WTC11 (cell line): ENCODE results near the gene TDRKH. TPM values are rescaled to one million over a fixed set of nuclear protein-coding genes. Genes with fewer than 3 reads are reported as not detected.
"Not testable (repeated sequence)": the region's sequence is repeated elsewhere in the genome, so short reads cannot be mapped to it uniquely, and the experiment has no call there.

ENCODE experiments used
- ATAC-seq: fragments of 200-7000 bp; cut with Tn5 transposase; 2 replicates; pipeline ENCODE4 v1.10.0; 2021; ENCODE audit warnings: mild to moderate bottlenecking, moderate library complexity
- CTCF ChIA-PET: fragments of 300-600 bp; sonication (Branson Sonifier 250); formaldehyde crosslinking; loops from one replicate; lab custom pipeline; 2021; ENCODE audit warnings: antibody characterized with exemption; lab: Charles Lee
- POLR2A ChIA-PET: fragments of 350-600 bp; sonication (Branson Sonifier 250); formaldehyde crosslinking; loops from one replicate; lab custom pipeline; 2021; ENCODE audit warnings: antibody characterized with exemption; lab: Charles Lee
- DNase-seq: peaks from one replicate; pipeline ENCODE4 v3.0.0; 2021; ENCODE audit warnings: low spot score
- H3K27ac Mint-ChIP-seq: 2 replicates; pipeline ENCODE4 v1.8.0; 2021; ENCODE audit warnings: mixed read lengths
- H3K27me3 Mint-ChIP-seq: 2 replicates; pipeline ENCODE4 v1.8.0; 2021; ENCODE audit warnings: low read depth, mild to moderate bottlenecking, moderate library complexity, mixed read lengths
- H3K36me3 Mint-ChIP-seq: 2 replicates; pipeline ENCODE4 v1.8.0; 2021; ENCODE audit warnings: mixed read lengths
- H3K4me1 Mint-ChIP-seq: 2 replicates; pipeline ENCODE4 v1.8.0; 2022; ENCODE audit warnings: mixed read lengths
- H3K4me3 Mint-ChIP-seq: 2 replicates; pipeline ENCODE4 v1.8.0; 2021; ENCODE audit warnings: mild to moderate bottlenecking, moderate library complexity, mixed read lengths
- H3K9me3 Mint-ChIP-seq: 2 replicates; pipeline ENCODE4 v1.8.0; 2021; ENCODE audit warnings: mixed read lengths
- E2F1 ChIP-seq: sonication (generic); formaldehyde crosslinking; IDR thresholded peaks from 2 replicates; pipeline ENCODE4 v1.8.0; 2022; ENCODE audit warnings: mild to moderate bottlenecking, missing genetic modification reagents
- ESRRA ChIP-seq: sonication (generic); formaldehyde crosslinking; IDR thresholded peaks from 2 replicates; pipeline ENCODE4 v1.8.1; 2022; ENCODE audit warnings: mild to moderate bottlenecking, missing genetic modification reagents, borderline replicate concordance
- GABPB1 ChIP-seq: sonication (generic); formaldehyde crosslinking; IDR thresholded peaks from 2 replicates; pipeline ENCODE4 v1.8.1; 2023; ENCODE audit warnings: mild to moderate bottlenecking, missing genetic modification reagents
- MAX ChIP-seq: sonication (generic); formaldehyde crosslinking; IDR thresholded peaks from 2 replicates; pipeline ENCODE4 v1.8.0; 2022; ENCODE audit warnings: mild to moderate bottlenecking, missing genetic modification reagents
- NFE2L1 ChIP-seq: sonication (generic); formaldehyde crosslinking; IDR thresholded peaks from 2 replicates; pipeline ENCODE4 v1.8.1; 2023; ENCODE audit warnings: missing genetic modification reagents
- OVOL2 ChIP-seq: fragments of 250-450 bp; sonication (Bioruptor Pico); IDR thresholded peaks from 2 replicates; pipeline ENCODE4 v1.9.0; 2021; ENCODE audit warnings: mild to moderate bottlenecking, borderline replicate concordance
- PRDM15 ChIP-seq: sonication (generic); formaldehyde crosslinking; IDR thresholded peaks from 2 replicates; pipeline ENCODE4 v1.8.0; 2022; ENCODE audit warnings: missing genetic modification reagents
- TEAD1 ChIP-seq: sonication (generic); formaldehyde crosslinking; IDR thresholded peaks from 2 replicates; pipeline ENCODE4 v1.8.0; 2022; ENCODE audit warnings: mild to moderate bottlenecking, missing genetic modification reagents
- ZNF138 ChIP-seq: sonication (generic); formaldehyde crosslinking; conservative IDR thresholded peaks from 2 replicates; pipeline ENCODE4 v1.8.1; 2022; ENCODE audit warnings: mild to moderate bottlenecking, moderate library complexity, missing genetic modification reagents
- ZNF219 ChIP-seq: sonication (generic); formaldehyde crosslinking; IDR thresholded peaks from 2 replicates; pipeline ENCODE4 v1.8.0; 2023; ENCODE audit warnings: missing genetic modification reagents, mild to moderate bottlenecking, borderline replicate concordance
- ZNF423 ChIP-seq: fragments of 250-450 bp; sonication (Bioruptor Pico); IDR thresholded peaks from 2 replicates; pipeline ENCODE4 v2.1.2; 2022; ENCODE audit warnings: mild to moderate bottlenecking, moderate library complexity
- total RNA-seq: library from RNA; stranded (reverse); gene quantifications from 3 replicates; pipeline ENCODE4 v1.2.3, GENCODE V29; 2021
- TF ChIP-seq, protein P1 (sequence below): sonication (generic); formaldehyde crosslinking; IDR thresholded peaks from 2 replicates; pipeline ENCODE4 v1.8.1; 2023; ENCODE audit warnings: mild to moderate bottlenecking, missing genetic modification reagents, moderate library complexity
- TF ChIP-seq, protein P2 (sequence below): sonication (generic); formaldehyde crosslinking; IDR thresholded peaks from 2 replicates; pipeline ENCODE4 v1.8.0; 2023; ENCODE audit warnings: mild to moderate bottlenecking, missing genetic modification reagents
- TF ChIP-seq, protein P3 (sequence below): sonication (generic); formaldehyde crosslinking; conservative IDR thresholded peaks from 2 replicates; pipeline ENCODE4 v1.8.1; 2022; ENCODE audit warnings: mild to moderate bottlenecking, missing genetic modification reagents
- TF ChIP-seq, protein P4 (sequence below): fragments of 250-450 bp; sonication (Bioruptor Pico); conservative IDR thresholded peaks from 2 replicates; pipeline ENCODE4 v1.9.0; 2021; ENCODE audit warnings: mild to moderate bottlenecking

Gene TDRKH
- total RNA-seq, 1 experiment from 2014 or later: 21.8 TPM

GRCh38 chr1:151773702-151774101 lies 16.6 kb downstream of the TDRKH start:
- ChIA-PET CTCF (no interaction called here), POLR2A (no interaction called here)
- H3K4me1 Mint-ChIP-seq: no peaks in the 10 kb centered on the region
- H3K27me3 Mint-ChIP-seq: peaks cover 2% of the 10 kb centered on the region; the same call in 1 of the 2 replicates
- TF ChIP-seq ESRRA (CRISPR knock-in tag): no peak
- no peak for TF ChIP-seq NFE2L1 (CRISPR knock-in tag)
- TF ChIP-seq GABPB1 (CRISPR knock-in tag): no peak
- no peak for TF ChIP-seq PRDM15 (CRISPR knock-in tag)
- TF ChIP-seq ZNF219 (CRISPR knock-in tag): no peak
- TF ChIP-seq, protein P1, sequence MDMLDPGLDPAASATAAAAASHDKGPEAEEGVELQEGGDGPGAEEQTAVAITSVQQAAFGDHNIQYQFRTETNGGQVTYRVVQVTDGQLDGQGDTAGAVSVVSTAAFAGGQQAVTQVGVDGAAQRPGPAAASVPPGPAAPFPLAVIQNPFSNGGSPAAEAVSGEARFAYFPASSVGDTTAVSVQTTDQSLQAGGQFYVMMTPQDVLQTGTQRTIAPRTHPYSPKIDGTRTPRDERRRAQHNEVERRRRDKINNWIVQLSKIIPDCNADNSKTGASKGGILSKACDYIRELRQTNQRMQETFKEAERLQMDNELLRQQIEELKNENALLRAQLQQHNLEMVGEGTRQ: no peak
- no peak for TF ChIP-seq OVOL2 (CRISPR knock-in tag)
- TF ChIP-seq, all 79 proteins: peak for 0
- Mint-ChIP-seq H3K27ac (no peak overlapping the region), H3K4me3 (no peak overlapping the region), H3K9me3 (peaks cover 9% of the 10 kb centered on the region), H3K36me3 (peaks cover 35% of the 10 kb centered on the region)
- no peak for DNase-seq
- ATAC-seq: no peak

GRCh38 chr1:151769270-151769669 lies 21.0 kb downstream of the TDRKH start:
- peaks cover 14% of the 10 kb centered on the region; the same call in 1 of the 2 replicates for H3K36me3 Mint-ChIP-seq
- H3K9me3 Mint-ChIP-seq, POLR2A ChIA-PET, ATAC-seq, H3K27ac Mint-ChIP-seq, H3K4me3 Mint-ChIP-seq, H3K27me3 Mint-ChIP-seq, CTCF ChIA-PET, DNase-seq, H3K4me1 Mint-ChIP-seq: not testable (repeated sequence)

GRCh38 chr1:151768351-151769066 lies 21.8 kb downstream of the TDRKH start:
- H3K4me3 Mint-ChIP-seq, H3K27ac Mint-ChIP-seq, POLR2A ChIA-PET, ATAC-seq, H3K27me3 Mint-ChIP-seq, H3K4me1 Mint-ChIP-seq, CTCF ChIA-PET, H3K9me3 Mint-ChIP-seq, DNase-seq, H3K36me3 Mint-ChIP-seq: not testable (repeated sequence)

GRCh38 chr1:151763990-151764389 lies 26.3 kb downstream of the TDRKH start:
- no peak for DNase-seq
- Mint-ChIP-seq H3K36me3 (peaks cover 31% of the 10 kb centered on the region), H3K4me3 (peak overlapping the region; percentile 90), H3K27ac (peak overlapping the region; percentile 96), H3K9me3 (no peaks in the 10 kb centered on the region), H3K4me1 (peaks cover 14% of the 10 kb centered on the region), H3K27me3 (no peaks in the 10 kb centered on the region)
- ChIA-PET POLR2A (no interaction called here), CTCF (interaction anchor here (1.1 to 1.7 kb wide), 5 partner anchors 29 to 82 kb away, joined by 3 to 15 read pairs (median 5); no protein-coding TSS in a partner anchor)
- no peak for ATAC-seq
- TF ChIP-seq TEAD1 (CRISPR knock-in tag): no peak
- TF ChIP-seq, protein P2, sequence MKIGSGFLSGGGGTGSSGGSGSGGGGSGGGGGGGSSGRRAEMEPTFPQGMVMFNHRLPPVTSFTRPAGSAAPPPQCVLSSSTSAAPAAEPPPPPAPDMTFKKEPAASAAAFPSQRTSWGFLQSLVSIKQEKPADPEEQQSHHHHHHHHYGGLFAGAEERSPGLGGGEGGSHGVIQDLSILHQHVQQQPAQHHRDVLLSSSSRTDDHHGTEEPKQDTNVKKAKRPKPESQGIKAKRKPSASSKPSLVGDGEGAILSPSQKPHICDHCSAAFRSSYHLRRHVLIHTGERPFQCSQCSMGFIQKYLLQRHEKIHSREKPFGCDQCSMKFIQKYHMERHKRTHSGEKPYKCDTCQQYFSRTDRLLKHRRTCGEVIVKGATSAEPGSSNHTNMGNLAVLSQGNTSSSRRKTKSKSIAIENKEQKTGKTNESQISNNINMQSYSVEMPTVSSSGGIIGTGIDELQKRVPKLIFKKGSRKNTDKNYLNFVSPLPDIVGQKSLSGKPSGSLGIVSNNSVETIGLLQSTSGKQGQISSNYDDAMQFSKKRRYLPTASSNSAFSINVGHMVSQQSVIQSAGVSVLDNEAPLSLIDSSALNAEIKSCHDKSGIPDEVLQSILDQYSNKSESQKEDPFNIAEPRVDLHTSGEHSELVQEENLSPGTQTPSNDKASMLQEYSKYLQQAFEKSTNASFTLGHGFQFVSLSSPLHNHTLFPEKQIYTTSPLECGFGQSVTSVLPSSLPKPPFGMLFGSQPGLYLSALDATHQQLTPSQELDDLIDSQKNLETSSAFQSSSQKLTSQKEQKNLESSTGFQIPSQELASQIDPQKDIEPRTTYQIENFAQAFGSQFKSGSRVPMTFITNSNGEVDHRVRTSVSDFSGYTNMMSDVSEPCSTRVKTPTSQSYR (CRISPR knock-in tag): no peak
- TF ChIP-seq, protein P3, sequence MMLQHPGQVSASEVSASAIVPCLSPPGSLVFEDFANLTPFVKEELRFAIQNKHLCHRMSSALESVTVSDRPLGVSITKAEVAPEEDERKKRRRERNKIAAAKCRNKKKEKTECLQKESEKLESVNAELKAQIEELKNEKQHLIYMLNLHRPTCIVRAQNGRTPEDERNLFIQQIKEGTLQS: no peak
- TF ChIP-seq MAX (CRISPR knock-in tag): no peak
- TF ChIP-seq, protein P4, sequence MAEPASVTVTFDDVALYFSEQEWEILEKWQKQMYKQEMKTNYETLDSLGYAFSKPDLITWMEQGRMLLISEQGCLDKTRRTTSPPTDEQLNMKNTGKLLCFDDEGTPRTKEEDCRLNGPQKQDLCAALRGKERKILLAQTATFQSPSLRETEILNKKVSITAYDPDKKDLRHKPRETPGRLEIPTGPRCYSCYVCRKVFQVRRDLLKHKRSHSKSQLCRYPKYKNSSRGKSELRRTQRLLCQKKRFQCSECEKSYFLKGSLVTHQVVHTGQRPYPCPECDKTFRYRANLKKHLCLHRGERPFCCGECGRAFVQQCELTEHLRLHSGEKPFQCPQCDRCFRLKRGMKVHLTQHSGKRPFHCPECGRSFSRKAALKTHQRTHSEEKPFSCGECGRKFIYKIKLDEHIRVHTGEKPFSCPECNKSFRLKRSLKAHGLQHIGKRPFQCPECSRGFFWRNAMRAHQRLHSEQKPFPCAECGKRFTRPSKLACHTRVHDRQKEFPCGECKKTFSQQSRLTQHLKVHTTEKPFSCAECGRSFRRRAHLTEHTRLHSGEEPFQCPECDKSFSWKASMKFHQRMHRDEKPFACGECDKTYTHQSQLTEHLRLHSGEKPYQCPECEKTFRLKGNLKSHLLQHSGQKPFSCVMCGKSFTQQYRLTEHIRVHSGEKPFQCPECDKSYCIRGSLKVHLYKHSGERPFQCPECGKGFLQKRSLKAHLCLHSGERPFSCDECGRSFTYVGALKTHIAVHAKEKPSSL (CRISPR knock-in tag): no peak
- TF ChIP-seq ZNF423: no peak
- TF ChIP-seq ESRRA (CRISPR knock-in tag): no peak
- TF ChIP-seq ZNF138 (CRISPR knock-in tag): no peak
- no peak for TF ChIP-seq E2F1
